ENCODE measurements around the gene ALOX12B. TPM values are rescaled to one million over a fixed set of nuclear protein-coding genes. Genes with fewer than 3 reads are reported as not detected.

The ALOX12B gene
- total and polyA plus RNA-seq, 2 of the 8 experiments (the other 6 are each of a cell fraction or from before 2014, with no cell fraction given) = 0.86 TPM; not detected in 1

DNA sequence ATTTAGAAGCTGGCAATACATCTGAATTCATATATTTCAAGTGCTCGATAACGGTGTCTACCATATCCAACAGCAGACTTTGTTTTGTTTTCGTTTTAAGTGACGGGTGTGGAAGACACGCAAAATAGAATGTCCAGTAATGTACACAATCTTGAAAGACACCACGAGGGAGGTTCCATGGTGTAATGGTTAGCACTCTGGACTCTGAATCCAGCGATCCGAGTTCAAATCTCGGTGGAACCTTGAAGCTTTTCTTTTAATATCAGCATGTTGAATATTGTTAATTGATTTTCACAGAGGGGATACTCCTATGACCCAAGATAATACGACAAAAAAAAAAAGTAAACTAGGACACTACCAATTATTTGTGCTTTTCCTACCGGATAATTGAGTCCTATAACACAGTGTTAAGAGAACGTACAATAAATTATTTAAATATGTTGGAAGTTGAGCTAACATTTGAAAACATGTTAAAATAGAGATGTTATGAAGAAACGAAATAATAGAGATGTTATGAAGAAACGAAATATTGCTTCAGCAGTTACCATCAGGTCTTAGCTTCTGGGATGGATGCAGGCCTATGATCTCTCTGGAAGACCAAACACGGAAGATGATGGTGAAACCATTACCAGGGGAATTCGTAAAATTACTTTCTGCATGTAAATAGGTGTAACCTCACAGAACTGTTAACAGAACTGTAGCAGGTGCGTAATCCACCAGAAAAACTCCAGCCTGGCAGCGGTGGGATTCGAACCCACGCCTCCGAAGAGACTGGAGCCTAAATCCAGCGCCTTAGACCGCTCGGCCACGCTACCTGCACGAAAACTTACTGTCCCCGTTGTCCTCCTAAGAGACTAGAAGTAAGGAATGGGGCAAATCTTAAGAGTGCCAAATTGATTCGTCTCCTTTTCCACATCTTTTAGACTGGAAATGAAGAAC is 32.3 kb upstream of the ALOX12B start (continued):
- no peak for TF ChIP-seq ASH2L (IDR thresholded peaks at IDR 0.05; ENCODE audit: low read length)
- TF ChIP-seq RNF2 (IDR thresholded peaks at IDR 0.05; ENCODE audit: borderline replicate concordance, low read depth, low read length, missing control alignments, poor library complexity, severe bottlenecking) = no peak
- no peak for TF ChIP-seq YY1 (IDR thresholded peaks at IDR 0.05; ENCODE audit: low read depth, low read length)
- TF ChIP-seq, protein P1, sequence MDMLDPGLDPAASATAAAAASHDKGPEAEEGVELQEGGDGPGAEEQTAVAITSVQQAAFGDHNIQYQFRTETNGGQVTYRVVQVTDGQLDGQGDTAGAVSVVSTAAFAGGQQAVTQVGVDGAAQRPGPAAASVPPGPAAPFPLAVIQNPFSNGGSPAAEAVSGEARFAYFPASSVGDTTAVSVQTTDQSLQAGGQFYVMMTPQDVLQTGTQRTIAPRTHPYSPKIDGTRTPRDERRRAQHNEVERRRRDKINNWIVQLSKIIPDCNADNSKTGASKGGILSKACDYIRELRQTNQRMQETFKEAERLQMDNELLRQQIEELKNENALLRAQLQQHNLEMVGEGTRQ (IDR thresholded peaks at IDR 0.05; ENCODE audit: low read length) = no peak
- TF ChIP-seq PHF8 (conservative IDR thresholded peaks at IDR 0.05; ENCODE audit: low read depth, low read length) = no peak
- TF ChIP-seq BACH1 (IDR thresholded peaks at IDR 0.05; ENCODE audit: low read length) = no peak; the same call in 1 of the 2 replicates
- TF ChIP-seq CEBPB (IDR thresholded peaks at IDR 0.05; ENCODE audit: low read depth, low read length) = peak; percentile 83
- TF ChIP-seq, protein P2, sequence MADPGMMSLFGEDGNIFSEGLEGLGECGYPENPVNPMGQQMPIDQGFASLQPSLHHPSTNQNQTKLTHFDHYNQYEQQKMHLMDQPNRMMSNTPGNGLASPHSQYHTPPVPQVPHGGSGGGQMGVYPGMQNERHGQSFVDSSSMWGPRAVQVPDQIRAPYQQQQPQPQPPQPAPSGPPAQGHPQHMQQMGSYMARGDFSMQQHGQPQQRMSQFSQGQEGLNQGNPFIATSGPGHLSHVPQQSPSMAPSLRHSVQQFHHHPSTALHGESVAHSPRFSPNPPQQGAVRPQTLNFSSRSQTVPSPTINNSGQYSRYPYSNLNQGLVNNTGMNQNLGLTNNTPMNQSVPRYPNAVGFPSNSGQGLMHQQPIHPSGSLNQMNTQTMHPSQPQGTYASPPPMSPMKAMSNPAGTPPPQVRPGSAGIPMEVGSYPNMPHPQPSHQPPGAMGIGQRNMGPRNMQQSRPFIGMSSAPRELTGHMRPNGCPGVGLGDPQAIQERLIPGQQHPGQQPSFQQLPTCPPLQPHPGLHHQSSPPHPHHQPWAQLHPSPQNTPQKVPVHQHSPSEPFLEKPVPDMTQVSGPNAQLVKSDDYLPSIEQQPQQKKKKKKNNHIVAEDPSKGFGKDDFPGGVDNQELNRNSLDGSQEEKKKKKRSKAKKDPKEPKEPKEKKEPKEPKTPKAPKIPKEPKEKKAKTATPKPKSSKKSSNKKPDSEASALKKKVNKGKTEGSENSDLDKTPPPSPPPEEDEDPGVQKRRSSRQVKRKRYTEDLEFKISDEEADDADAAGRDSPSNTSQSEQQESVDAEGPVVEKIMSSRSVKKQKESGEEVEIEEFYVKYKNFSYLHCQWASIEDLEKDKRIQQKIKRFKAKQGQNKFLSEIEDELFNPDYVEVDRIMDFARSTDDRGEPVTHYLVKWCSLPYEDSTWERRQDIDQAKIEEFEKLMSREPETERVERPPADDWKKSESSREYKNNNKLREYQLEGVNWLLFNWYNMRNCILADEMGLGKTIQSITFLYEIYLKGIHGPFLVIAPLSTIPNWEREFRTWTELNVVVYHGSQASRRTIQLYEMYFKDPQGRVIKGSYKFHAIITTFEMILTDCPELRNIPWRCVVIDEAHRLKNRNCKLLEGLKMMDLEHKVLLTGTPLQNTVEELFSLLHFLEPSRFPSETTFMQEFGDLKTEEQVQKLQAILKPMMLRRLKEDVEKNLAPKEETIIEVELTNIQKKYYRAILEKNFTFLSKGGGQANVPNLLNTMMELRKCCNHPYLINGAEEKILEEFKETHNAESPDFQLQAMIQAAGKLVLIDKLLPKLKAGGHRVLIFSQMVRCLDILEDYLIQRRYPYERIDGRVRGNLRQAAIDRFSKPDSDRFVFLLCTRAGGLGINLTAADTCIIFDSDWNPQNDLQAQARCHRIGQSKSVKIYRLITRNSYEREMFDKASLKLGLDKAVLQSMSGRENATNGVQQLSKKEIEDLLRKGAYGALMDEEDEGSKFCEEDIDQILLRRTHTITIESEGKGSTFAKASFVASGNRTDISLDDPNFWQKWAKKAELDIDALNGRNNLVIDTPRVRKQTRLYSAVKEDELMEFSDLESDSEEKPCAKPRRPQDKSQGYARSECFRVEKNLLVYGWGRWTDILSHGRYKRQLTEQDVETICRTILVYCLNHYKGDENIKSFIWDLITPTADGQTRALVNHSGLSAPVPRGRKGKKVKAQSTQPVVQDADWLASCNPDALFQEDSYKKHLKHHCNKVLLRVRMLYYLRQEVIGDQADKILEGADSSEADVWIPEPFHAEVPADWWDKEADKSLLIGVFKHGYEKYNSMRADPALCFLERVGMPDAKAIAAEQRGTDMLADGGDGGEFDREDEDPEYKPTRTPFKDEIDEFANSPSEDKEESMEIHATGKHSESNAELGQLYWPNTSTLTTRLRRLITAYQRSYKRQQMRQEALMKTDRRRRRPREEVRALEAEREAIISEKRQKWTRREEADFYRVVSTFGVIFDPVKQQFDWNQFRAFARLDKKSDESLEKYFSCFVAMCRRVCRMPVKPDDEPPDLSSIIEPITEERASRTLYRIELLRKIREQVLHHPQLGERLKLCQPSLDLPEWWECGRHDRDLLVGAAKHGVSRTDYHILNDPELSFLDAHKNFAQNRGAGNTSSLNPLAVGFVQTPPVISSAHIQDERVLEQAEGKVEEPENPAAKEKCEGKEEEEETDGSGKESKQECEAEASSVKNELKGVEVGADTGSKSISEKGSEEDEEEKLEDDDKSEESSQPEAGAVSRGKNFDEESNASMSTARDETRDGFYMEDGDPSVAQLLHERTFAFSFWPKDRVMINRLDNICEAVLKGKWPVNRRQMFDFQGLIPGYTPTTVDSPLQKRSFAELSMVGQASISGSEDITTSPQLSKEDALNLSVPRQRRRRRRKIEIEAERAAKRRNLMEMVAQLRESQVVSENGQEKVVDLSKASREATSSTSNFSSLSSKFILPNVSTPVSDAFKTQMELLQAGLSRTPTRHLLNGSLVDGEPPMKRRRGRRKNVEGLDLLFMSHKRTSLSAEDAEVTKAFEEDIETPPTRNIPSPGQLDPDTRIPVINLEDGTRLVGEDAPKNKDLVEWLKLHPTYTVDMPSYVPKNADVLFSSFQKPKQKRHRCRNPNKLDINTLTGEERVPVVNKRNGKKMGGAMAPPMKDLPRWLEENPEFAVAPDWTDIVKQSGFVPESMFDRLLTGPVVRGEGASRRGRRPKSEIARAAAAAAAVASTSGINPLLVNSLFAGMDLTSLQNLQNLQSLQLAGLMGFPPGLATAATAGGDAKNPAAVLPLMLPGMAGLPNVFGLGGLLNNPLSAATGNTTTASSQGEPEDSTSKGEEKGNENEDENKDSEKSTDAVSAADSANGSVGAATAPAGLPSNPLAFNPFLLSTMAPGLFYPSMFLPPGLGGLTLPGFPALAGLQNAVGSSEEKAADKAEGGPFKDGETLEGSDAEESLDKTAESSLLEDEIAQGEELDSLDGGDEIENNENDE (IDR thresholded peaks at IDR 0.05; ENCODE audit: insufficient replicate concordance, low read length) = no peak
